AG09319 (cell line): ENCODE measurements around the gene COL19A1.

Source experiments
- DNase-seq: peaks from one replicate; pipeline ENCODE4 v3.0.0-alpha.2; 2010; ENCODE audit warnings: low read depth; ENCODE audit errors: extremely low read depth
- TF ChIP-seq, protein P1 (sequence below): IDR thresholded peaks from 2 replicates; pipeline ENCODE4 v1.5.1; 2011; ENCODE audit warnings: low read depth, mild to moderate bottlenecking, inconsistent platforms, low read length, moderate library complexity

Gene COL19A1

DNA sequence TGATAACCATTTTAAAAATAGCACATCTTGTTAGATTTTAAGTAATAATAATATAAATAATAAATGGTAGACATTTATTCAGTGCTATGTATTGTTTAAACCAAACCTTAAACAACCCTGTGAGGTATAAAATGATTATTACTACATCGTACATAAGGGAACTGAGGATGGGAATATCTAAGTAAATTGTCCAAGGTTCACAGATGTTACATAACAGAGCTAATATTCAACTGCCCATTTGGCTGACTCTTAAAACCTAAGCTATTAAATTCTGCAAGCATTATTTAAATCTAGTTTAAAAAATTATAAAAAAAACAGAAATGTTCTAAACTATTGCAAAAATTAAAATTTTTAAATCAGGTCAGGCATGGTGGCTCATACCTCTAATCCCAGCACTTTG, 175.1 kb downstream of the COL19A1 start:
- DNase-seq, result no peak
- TF ChIP-seq, protein P1, sequence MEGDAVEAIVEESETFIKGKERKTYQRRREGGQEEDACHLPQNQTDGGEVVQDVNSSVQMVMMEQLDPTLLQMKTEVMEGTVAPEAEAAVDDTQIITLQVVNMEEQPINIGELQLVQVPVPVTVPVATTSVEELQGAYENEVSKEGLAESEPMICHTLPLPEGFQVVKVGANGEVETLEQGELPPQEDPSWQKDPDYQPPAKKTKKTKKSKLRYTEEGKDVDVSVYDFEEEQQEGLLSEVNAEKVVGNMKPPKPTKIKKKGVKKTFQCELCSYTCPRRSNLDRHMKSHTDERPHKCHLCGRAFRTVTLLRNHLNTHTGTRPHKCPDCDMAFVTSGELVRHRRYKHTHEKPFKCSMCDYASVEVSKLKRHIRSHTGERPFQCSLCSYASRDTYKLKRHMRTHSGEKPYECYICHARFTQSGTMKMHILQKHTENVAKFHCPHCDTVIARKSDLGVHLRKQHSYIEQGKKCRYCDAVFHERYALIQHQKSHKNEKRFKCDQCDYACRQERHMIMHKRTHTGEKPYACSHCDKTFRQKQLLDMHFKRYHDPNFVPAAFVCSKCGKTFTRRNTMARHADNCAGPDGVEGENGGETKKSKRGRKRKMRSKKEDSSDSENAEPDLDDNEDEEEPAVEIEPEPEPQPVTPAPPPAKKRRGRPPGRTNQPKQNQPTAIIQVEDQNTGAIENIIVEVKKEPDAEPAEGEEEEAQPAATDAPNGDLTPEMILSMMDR, result no peak

DNA sequence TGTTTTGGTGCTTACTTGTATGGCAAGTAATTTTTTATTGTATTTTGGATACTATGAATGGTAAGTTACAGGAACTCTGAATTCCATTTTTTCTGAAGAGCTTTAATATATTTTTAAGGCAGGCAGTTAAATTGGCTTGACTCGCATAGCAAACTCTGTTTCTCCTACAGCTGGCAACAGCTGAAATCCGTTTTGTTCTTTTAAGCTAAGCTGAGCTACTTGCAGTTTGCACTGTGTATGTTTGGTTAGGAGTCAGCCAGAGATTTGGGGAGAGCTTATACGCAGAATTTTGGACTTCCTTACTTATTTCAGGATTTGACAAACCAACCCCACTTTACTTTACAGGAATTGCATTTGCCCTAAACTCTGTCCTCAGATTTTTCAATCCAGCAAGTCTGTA, 179.1 kb downstream of the COL19A1 start:
- no peak for DNase-seq
- TF ChIP-seq, protein P1, result no peak

DNA sequence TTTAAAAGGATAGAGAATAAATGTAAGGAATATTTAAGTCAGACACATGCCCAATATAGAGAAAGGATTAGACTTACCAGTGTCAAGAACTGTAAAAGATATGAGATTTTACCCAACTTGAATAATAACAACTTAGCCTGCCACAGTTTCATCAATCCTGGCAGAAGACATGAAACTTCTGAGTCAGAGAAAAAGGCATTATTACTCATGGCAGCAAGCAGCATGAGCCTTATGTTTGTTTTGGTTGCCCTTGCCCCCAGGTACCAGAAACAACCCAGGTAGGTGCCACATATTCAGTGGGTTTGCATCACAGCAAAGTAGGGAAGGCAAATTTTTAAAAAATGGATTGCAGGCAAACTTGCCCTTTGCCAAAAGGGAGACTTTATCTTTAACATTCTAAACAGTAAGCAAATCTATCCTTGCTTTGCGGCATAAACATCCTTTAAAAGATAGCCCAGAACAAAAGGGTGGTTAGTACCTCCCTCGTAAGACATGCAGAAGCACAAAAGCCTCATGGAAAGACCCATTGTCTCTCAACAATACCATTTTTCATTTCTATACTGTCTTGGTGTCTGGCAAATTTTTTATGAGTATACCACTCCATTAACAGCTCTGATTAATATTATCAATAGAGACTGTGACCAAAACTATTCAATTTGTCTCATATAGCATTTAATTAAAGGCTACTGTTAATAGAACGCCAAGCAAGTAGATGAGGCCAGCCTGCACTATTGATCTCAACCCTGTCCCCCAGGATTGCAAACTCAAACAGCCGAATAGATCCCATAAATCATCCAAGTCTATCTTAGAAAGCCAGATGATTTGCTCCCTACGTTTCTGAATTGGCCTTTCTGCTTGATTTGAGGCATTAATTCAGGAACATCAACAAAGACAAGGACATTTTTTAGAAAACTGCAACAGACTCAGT, 185.1 kb downstream of the COL19A1 start:
- TF ChIP-seq, protein P1, result no peak
- no peak for DNase-seq

DNA sequence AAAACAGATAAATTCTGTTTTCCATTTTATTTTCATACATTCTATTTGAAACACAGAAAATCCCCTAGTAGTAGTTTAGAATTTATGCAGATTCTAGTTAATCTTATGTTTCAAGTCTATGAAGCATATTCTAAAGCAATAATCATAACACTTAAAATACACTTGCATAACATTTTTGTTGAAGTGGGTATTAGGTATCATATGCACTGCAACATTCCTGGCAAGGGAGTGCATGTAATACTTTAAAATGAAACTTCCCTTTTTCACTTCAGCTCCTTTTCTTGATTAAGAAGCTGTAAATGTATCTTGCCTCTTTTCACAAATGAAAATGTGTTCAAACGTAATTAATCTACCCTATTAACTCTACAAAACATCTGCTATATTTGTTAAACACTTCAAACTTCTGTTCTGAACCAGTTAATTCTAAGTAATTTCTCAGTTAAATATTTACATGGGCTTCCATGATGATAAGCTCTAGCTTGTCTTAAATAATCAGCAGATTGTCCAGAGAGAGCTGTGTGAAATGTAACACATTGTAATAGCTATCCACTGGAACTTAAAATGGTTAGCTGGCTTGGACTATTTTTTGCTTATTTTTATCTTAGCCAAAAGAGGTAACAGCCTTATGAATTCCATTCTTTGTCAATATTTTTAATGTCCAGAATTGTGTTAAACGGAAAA, 192.8 kb downstream of the COL19A1 start:
- TF ChIP-seq, protein P1, result no peak
- DNase-seq, result no peak

DNA sequence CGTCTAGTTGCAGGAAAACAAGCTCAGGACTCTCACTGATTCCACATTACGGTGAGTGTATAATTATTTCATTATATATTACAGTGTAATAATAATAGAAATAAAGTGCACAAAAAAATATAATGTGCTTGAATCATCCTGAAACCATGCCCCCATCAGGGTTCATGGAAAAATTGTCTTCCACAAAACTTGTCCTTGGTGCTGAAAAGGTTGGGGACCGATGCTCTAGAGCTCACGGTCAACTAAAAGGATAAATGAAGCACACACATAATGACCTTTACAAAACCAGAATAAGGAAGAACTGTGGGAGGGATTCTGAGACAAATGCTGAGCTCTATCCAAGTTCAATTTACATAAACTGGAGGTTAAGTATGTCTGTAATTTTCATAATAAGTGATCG, 194.3 kb downstream of the COL19A1 start:
- TF ChIP-seq, protein P1, result no peak

DNA sequence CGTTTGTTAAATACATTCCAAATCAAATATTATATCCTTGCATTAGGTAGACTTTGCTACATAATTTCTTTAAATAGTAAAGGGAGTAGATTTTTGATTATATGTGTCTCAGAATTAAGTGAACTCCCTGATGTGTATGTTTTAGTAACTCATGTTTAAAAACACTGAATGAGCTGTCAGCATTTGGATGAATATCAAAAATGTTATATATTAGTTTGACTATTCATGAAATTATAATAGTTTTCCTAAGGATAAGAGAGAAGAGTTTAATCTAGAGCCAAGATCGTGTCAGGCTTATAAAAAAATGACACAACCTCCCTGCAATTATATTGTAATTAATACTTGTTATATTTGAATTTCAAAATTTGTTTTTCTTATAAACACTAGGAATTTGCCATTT, 195.2 kb downstream of the COL19A1 start:
- DNase-seq, result no peak
- TF ChIP-seq, protein P1, result no peak

More for the DNA sequence above, 194.3 kb downstream of the COL19A1 start:
- DNase-seq, result no peak

DNA sequence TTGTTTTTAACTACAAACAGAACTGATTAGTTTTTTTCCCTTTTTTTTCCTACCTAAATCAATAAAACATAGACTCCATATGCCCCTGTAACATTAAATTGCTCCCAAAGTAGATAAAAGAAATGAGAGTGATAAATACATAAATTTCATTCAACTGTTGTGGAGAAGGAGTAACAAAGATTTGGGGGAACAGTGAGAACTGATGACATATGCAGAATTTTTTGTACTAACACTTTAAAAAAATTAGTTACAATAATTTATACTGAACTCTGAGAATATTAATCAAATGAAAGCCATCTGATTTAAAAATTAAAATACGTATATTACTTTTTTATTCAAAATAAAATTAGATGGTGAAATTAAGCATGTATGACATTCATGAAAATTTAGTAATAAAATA, 195.7 kb downstream of the COL19A1 start:
- TF ChIP-seq, protein P1, result no peak
- no peak for DNase-seq
